Measurements from ENCODE around the gene DNAJC16.

GRCh38 chr1:15625056-15625917, 98.6 kb downstream of the DNAJC16 start:
- no peak for TF ChIP-seq CTCF (IDR thresholded peaks at IDR 0.05; ENCODE audit: low read depth, low read length)
- no peak for TF ChIP-seq EZH2phosphoT487 (IDR thresholded peaks at IDR 0.05; ENCODE audit: low read depth)

Measured in OCI-LY3 (cell line).